Measurements from ENCODE around the gene AKAP17A.
"Not testable (repeated sequence)": the region's sequence is repeated elsewhere in the genome, so short reads cannot be mapped to it uniquely, and the experiment has no call there.

The AKAP17A gene
- total RNA-seq, result 25.0 to 89.6 (median 47.5) reads per million in 17 experiments

GRCh38 chrX:1591102-1591862, at the start of gene AKAP17A:
TSS of gene AKAP17A (plus strand) at chrX:1591604. CDS start at chrX:1593463, 1,859 bp downstream.
- DNase-seq, result peak; percentile 96 to 99 (median 98)

DNA sequence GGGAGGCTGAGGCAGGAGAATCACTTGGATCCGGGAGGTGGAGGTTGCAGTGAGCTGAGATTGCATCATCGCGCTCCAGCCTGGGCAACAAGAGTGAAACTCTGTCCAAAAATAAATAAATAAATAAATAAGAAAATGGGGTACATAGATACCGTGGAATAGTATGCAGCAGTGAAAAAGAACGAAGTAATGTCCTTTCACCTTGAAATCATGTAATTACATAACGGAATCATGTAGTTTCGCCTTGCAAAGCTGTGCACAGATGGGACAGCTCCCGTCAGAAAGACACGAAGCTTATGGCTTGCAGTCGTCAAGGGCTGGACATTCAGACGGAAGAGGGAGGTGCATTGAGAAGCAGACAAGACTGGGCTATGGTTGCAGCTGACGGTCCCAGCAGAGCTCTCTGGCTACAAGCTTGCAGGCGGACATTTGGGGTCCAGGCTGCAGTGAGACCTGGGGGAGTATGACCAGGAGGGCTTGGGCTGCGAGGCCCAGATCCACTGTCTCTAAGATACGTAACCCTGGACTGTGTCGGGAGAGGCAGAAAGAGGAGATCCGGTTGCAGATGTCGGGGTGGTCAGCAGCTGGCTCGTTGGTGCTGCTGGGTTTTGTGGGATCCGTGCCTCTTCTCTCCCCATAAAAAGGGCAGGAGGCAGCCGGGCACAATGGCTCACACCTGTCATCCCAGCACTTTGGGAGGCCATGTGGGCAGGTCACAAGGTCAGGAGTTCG, 48.2 kb upstream of the AKAP17A start:
- DNase-seq, result no peak

- DNase-seq, result no peak
Observed at GRCh38 chrX:1545776-1546408, 45.5 kb upstream of the AKAP17A start.

DNA sequence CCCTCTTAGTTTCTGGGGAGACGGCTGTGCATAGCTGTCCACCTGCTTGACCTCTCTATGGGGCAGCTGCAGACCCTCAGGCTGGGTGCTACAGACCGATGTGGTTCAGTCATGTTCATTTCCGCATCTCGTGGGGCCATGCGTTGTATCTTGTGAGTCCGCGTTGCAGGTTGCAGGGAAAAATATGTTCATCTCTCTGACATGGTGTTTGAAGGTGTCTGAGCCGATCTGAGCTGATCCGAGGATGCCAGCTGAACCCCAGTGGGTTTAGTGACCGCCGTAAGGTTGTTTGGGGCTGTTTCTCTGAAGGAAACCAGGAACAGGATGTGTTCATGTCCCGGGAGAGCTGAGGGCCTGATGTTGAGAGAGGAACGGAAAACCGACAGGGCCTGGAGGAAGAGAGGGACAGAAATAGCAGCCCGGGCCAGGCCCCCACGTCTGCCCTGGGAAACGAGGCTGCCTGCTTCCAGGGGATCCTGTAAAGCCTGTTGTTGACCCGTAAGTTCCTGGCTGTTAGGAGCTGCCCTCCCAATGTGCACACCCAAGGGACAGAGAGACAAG, 44.6 kb upstream of the AKAP17A start:
- peak in 2 of 4 experiments; percentile 32 to 53 for DNase-seq

DNA sequence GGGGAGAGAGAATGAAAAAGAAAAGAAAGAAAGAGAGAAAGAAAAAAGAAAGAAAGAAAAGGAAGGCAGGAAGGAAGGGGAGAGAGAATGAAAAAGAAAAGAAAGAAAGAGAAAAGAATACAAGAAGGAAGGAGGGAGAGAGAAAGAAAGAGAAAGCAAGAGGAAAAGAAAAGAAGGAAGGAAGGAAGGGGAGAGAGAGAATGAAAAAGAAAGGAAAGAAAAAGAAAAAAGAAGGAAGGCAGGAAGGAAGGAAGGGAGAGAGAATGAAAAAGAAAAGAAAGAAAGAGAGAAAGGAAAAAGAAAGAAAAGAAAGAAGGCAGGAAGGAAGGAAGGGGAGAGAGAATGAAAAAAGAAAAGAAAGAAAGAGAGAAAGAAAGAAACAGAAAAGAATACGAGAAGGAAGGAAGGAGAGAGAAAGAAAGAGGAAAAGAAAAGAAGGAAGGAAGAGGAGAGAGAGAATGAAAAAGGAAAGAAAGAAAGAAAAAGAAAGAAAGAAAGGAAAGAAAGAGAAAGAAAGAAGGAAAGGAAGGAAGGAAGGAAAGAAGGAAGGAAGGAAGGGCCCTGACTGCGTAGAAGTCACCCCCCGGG, 39.4 kb upstream of the AKAP17A start:
- DNase-seq, result no peak

DNA sequence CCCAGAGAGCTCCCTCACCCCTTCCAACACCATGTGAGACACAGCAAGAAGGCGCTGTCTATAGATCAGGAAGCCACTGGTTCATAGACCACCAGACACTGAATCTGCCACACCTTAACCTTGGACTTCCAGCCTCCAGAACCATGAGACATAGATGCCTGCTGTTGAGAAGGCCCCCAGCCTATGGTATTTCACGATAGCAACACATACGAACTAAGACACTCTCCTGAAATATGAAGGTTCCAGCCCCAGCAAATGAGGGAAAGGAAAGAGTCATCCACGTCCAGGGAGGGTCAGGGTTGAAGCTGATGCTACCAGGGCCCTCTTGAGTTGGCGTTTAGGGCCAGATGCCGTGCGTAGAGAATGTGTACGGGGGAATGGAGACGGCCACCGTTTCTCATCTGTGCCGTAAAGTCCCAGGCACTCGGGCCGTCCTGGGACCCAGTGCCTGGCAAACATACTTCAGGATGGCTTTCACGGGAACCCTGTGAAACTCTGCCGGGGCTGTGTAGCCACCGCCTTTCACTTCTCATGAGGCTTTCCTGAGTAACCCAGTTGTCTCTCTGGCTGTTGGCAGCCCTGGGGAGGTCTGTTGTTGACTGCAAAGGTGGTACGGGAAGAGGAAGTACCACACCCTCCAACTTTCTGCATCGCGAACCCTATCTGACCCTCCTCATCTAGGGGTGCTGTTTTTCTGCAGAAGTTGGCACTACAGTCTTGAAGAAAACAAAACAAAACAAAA, 36.8 kb upstream of the AKAP17A start:
- DNase-seq, result no peak

- DNase-seq, result no peak
Observed at GRCh38 chrX:1555370-1555769, 36.0 kb upstream of the AKAP17A start.

GRCh38 chrX:1557442-1557841, 34.0 kb upstream of the AKAP17A start:
- not testable (repeated sequence) for DNase-seq

GRCh38 chrX:1558761-1559468, 32.5 kb upstream of the AKAP17A start:
- no peak for DNase-seq

- no peak for DNase-seq
Observed at GRCh38 chrX:1561164-1561563, 30.2 kb upstream of the AKAP17A start.

GRCh38 chrX:1564077-1564476, 27.3 kb upstream of the AKAP17A start:
- DNase-seq, result not testable (repeated sequence)

- DNase-seq, result peak in 2 of 4 experiments; percentile 25 to 27
Observed at GRCh38 chrX:1564750-1565683, 26.4 kb upstream of the AKAP17A start.

DNA sequence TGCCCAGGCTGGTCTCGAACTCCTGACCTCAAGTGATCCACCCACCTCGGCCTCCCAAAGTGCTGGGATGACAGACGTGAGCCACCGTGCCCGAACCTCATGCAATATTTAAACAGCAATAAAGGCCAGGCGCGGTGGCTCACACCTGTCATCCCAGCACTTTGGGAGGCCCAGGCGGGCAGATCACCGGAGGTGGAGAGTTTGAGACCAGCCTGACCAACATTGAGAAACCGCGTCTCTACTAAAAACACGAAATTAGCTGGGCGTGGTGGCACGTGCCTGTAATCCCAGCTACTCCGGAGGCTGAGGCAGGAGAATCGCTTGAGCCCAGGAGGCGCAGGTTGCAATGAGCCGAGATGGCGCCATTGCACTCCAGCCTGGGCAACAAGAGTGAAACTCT, 17.2 kb upstream of the AKAP17A start:
- not testable (repeated sequence) for DNase-seq

DNA sequence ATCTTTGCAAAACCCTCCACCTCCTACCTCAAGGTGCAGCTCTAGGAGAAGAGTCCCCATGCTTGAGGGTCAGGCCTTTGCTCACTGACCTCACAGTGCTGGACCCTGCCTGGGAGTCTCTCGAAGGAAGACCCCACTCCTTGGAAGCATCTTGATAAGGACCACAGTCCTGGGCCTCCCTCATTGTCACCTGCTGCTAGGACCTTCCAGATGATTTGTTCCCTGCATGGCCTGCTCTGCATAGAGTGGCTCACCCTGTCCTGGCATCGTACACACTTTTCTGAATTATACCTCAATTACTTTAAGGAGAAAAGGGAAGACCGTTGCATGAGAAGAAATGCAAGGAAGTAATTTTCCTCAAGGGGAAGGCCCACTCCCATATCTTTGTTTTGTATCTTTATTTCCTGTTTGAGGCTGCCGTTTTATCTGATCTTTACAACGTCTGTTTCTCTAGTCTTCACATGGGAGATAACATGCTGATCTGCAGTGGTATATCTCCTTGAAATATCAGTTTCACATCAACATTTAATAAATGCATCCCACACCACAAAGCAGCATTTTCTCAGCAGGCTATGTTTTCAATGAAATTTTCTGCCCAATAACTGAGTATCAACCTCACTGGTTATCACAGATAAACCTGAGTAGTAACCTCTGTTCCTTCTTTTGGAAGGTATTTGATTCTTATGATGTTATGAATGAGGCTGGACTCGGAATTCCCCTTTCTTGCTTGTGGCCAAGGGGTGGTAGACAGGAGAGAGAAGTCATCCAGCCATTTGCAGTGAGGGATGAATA, 15.0 kb upstream of the AKAP17A start:
- no peak for DNase-seq

GRCh38 chrX:1577845-1578244, 13.6 kb upstream of the AKAP17A start:
- no peak for DNase-seq

- no peak for DNase-seq
Observed at GRCh38 chrX:1578511-1579173, 12.8 kb upstream of the AKAP17A start.

DNA sequence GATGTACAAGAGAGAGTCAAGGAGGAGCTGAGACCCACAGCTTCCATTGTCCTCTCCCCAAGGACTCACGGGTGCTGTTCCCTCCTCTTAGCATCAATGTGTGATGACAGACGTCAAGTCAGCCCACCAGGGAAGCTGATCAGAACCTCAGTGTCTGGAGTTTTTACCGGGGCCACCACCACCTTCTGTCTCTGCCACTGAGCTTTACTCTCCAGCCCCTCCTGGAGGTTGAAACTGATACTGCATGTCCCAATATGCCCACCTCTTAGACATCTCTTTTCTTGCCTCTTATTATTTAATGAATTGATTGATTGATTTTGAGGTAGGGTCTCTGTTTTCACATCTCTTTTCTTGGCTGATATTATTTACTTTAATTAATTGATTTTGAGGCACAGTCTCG, 10.3 kb upstream of the AKAP17A start:
- DNase-seq, result peak; percentile 82 to 93 (median 86)

- DNase-seq, result peak; percentile 49 to 67 (median 64)
Observed at GRCh38 chrX:1582686-1583437, 8.5 kb upstream of the AKAP17A start.
